Memory B cell (primary cell): Measurements from ENCODE around the gene A2M.

Experiments used
- ATAC-seq: fragments of 150-1000 bp; cut with Tn5 transposase; 2 replicates; pipeline ENCODE4 v1.10.0; 2021; ENCODE audit warnings: low read depth, mild to moderate bottlenecking, moderate library complexity
- DNase-seq, 2 donors: peaks; one replicate each; pipeline ENCODE4 v3.0.0; 2022; ENCODE audit warnings: low spot score in 2 of 2
- H3K27ac Mint-ChIP-seq: one replicate; pipeline ENCODE4 v1.8.0; 2022; ENCODE audit warnings: mild to moderate bottlenecking, moderate library complexity, mixed read lengths
- H3K27me3 Mint-ChIP-seq: one replicate; pipeline ENCODE4 v1.8.0; 2022; ENCODE audit warnings: mixed read lengths
- H3K36me3 Mint-ChIP-seq: one replicate; pipeline ENCODE4 v1.8.0; 2022; ENCODE audit warnings: mild to moderate bottlenecking, mixed read lengths
- H3K4me1 Mint-ChIP-seq: one replicate; pipeline ENCODE4 v1.8.0; 2022; ENCODE audit warnings: mixed read lengths
- H3K4me3 Mint-ChIP-seq: one replicate; pipeline ENCODE4 v1.8.0; 2022; ENCODE audit warnings: mild to moderate bottlenecking, moderate library complexity, mixed read lengths
- H3K9me3 Mint-ChIP-seq: one replicate; pipeline ENCODE4 v1.8.0; 2022; ENCODE audit warnings: mixed read lengths

Gene A2M

GRCh38 chr12:9111525-9111924 is 4.2 kb downstream of the A2M start:
- H3K27ac Mint-ChIP-seq, result no peak overlapping the region
- no peaks in the 10 kb centered on the region for H3K9me3 Mint-ChIP-seq
- DNase-seq, result no peak
- no peak overlapping the region for H3K4me3 Mint-ChIP-seq
- no peak for ATAC-seq
- H3K4me1 Mint-ChIP-seq, result peaks cover 7% of the 10 kb centered on the region
- H3K27me3 Mint-ChIP-seq, result peaks cover 3% of the 10 kb centered on the region
- no peaks in the 10 kb centered on the region for H3K36me3 Mint-ChIP-seq

DNA sequence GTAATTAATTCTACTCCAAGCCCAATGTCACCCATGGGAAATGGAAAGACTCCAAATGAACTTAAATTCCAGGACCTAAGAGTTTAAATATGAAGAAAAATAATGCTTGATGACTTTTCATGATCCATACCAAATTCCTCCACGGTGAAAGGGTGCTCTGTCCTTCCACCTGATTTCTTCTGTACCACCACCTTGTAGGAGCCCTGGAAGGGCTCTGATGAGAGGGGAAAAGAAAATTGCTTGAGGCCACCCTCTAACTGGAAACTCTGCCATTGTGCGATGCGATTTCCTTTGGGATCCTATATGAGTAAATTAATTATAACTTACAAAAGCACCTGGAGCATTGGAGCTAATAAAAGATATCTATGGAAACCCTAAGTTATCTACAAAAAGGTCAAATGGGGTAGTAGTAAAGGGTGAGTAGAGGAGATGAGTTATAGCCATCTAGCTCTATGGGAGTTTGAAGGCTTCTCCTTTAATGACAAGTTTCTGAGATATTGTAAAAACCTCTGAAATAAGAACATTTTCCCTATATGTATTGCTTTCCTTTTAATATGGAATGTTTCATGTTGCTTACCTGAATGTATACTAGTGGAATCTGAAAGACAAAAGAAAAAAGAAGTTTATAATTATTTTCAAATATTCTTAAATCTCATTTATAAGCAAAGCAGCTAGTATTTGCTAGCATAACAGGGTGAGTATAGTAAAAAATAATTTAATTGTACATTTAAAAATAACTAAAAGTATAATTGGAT is 5.8 kb downstream of the A2M start:
- DNase-seq, result no peak
- H3K27me3 Mint-ChIP-seq, result peaks cover 3% of the 10 kb centered on the region
- no peak overlapping the region for H3K27ac Mint-ChIP-seq
- no peaks in the 10 kb centered on the region for H3K4me1 Mint-ChIP-seq
- ATAC-seq, result no peak
- no peaks in the 10 kb centered on the region for H3K9me3 Mint-ChIP-seq
- H3K4me3 Mint-ChIP-seq, result no peak overlapping the region
- no peaks in the 10 kb centered on the region for H3K36me3 Mint-ChIP-seq

DNA sequence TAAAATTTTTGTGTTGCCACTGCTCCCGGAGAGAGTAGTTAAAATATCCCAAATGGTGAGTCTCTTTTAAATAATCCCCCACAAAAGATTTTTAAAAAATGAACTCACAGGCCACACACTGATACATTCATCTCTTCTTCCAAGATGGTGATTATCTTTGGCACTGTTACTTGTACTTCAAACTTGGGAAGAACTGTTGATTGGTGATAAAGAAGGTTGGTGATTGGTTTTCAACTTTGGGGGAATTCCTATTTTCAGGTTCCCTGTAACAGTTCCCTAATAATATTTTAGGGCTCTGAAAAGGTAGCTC is 6.6 kb downstream of the A2M start:
- Mint-ChIP-seq H3K4me3 (no peak overlapping the region), H3K9me3 (no peaks in the 10 kb centered on the region), H3K36me3 (no peaks in the 10 kb centered on the region), H3K27me3 (peaks cover 3% of the 10 kb centered on the region), H3K27ac (no peak overlapping the region), H3K4me1 (no peaks in the 10 kb centered on the region)
- ATAC-seq (no peak), DNase-seq (no peak)

DNA sequence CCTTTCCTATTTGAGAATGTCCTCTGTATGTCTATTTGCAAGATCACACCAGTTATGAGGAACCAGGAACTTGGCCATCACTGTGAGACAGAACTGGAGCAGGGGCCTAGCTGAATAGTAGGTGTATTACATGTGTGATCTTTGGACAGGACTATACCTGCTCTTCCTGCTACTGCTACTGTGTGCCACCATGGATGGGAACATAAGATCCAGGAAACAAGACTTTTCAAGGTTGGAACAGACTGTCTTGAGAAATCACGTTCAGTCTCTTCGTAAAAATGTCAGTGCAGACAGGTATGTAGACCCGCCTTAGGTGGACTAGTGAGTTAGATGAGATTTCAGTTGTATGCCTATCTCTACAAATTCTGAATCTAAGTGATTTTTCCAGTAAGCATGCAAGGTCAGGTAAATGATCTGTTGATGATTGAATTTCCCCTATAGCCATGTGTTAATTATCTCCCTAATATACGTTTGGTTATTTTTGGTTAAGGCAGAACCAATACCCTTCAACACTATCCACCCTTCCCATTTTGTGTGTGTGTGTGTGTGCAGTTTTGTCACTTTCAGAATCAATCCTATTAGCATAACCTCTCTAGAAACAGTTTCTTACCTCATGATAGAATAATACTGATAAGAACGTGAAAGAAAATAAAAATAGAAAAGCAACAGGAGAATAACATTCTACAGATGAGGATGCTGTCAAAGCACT is 7.1 kb downstream of the A2M start:
- H3K4me1 Mint-ChIP-seq, result no peaks in the 10 kb centered on the region
- no peak overlapping the region for H3K27ac Mint-ChIP-seq
- no peaks in the 10 kb centered on the region for H3K9me3 Mint-ChIP-seq
- H3K4me3 Mint-ChIP-seq, result no peak overlapping the region
- ATAC-seq, result no peak
- no peak for DNase-seq
- no peaks in the 10 kb centered on the region for H3K36me3 Mint-ChIP-seq
- H3K27me3 Mint-ChIP-seq, result peaks cover 3% of the 10 kb centered on the region

- Mint-ChIP-seq H3K4me1 (no peaks in the 10 kb centered on the region), H3K27ac (no peak overlapping the region), H3K27me3 (peaks cover 2% of the 10 kb centered on the region), H3K36me3 (no peaks in the 10 kb centered on the region), H3K4me3 (no peak overlapping the region), H3K9me3 (no peaks in the 10 kb centered on the region)
- DNase-seq (no peak), ATAC-seq (no peak)
Measured at GRCh38 chr12:9107542-9107873, 8.2 kb downstream of the A2M start.

- Mint-ChIP-seq H3K4me1 (no peaks in the 10 kb centered on the region), H3K27me3 (peaks cover 1% of the 10 kb centered on the region), H3K36me3 (no peaks in the 10 kb centered on the region), H3K9me3 (no peaks in the 10 kb centered on the region), H3K27ac (no peak overlapping the region), H3K4me3 (no peak overlapping the region)
- ATAC-seq (no peak), DNase-seq (no peak)
Measured at GRCh38 chr12:9106610-9107541, 8.8 kb downstream of the A2M start.

GRCh38 chr12:9106067-9106466 is 9.7 kb downstream of the A2M start:
- ATAC-seq, result no peak
- no peak overlapping the region for H3K4me3 Mint-ChIP-seq
- DNase-seq, result no peak
- H3K4me1 Mint-ChIP-seq, result no peaks in the 10 kb centered on the region
- H3K27ac Mint-ChIP-seq, result no peak overlapping the region
- H3K9me3 Mint-ChIP-seq, result no peaks in the 10 kb centered on the region
- no peaks in the 10 kb centered on the region for H3K36me3 Mint-ChIP-seq
- peaks cover 1% of the 10 kb centered on the region for H3K27me3 Mint-ChIP-seq

- ATAC-seq (no peak), DNase-seq (no peak)
- no peaks in the 10 kb centered on the region for H3K4me1 Mint-ChIP-seq
- no peak overlapping the region for H3K4me3 Mint-ChIP-seq
- H3K36me3 Mint-ChIP-seq, result no peaks in the 10 kb centered on the region
- peaks cover 1% of the 10 kb centered on the region for H3K27me3 Mint-ChIP-seq
- no peak overlapping the region for H3K27ac Mint-ChIP-seq
- H3K9me3 Mint-ChIP-seq, result no peaks in the 10 kb centered on the region
Measured at GRCh38 chr12:9104767-9105423, 10.8 kb downstream of the A2M start.

GRCh38 chr12:9104087-9104486 is 11.6 kb downstream of the A2M start:
- no peak overlapping the region for H3K27ac Mint-ChIP-seq
- H3K36me3 Mint-ChIP-seq, result no peaks in the 10 kb centered on the region
- H3K9me3 Mint-ChIP-seq, result no peaks in the 10 kb centered on the region
- H3K4me1 Mint-ChIP-seq, result no peaks in the 10 kb centered on the region
- ATAC-seq (no peak), DNase-seq (no peak)
- peaks cover 1% of the 10 kb centered on the region for H3K27me3 Mint-ChIP-seq
- no peak overlapping the region for H3K4me3 Mint-ChIP-seq

GRCh38 chr12:9103050-9103849 is 12.5 kb downstream of the A2M start:
- Mint-ChIP-seq H3K27ac (no peak overlapping the region), H3K27me3 (no peaks in the 10 kb centered on the region), H3K4me3 (no peak overlapping the region), H3K36me3 (no peaks in the 10 kb centered on the region), H3K9me3 (no peaks in the 10 kb centered on the region), H3K4me1 (no peaks in the 10 kb centered on the region)
- no peak for ATAC-seq
- no peak for DNase-seq

- Mint-ChIP-seq H3K36me3 (no peaks in the 10 kb centered on the region), H3K9me3 (no peaks in the 10 kb centered on the region), H3K27ac (no peak overlapping the region), H3K4me3 (no peak overlapping the region), H3K27me3 (no peaks in the 10 kb centered on the region), H3K4me1 (no peaks in the 10 kb centered on the region)
- ATAC-seq, result no peak
- no peak for DNase-seq
Measured at GRCh38 chr12:9101018-9101687, 14.6 kb downstream of the A2M start.

DNA sequence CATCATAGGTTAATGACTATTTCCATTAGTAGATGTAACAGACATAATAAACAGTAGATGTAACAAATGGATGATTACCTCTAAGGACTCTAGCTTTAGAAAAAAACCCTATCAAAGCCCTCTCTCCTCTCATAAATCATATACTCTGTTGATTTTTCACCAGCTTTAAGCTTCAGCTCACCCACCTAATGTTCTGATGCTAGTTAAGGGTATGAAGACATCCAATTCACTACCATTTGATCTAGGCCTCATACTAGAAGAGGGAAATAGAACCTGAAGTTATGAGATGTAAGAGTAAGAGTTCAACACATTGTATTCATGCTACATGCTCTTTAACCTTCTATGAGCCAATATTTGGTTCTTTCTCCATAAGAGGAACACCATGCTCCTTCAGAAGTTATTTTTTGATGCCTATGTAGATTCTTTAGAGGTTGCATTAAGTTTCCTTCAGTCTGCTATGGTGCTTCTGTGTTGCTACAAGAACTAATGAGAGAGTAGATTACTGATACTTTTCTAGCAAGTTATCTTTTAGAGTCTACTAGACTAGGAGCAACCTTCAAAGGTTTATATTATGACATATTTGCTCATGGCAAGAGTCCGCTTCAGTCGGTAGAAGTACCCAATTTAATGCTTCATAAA is 16.0 kb downstream of the A2M start:
- no peak for DNase-seq
- Mint-ChIP-seq H3K4me3 (no peak overlapping the region), H3K27me3 (no peaks in the 10 kb centered on the region), H3K36me3 (no peaks in the 10 kb centered on the region), H3K4me1 (no peaks in the 10 kb centered on the region), H3K9me3 (no peaks in the 10 kb centered on the region), H3K27ac (no peak overlapping the region)
- ATAC-seq, result no peak
